Upper lobe of left lung (tissue), 4 donors: ENCODE data around the gene ANP32B.

Experiments
- CTCF ChIP-seq, 6 experiments: fragments of 450-650 bp in 4 of 6; fragments of 200-600 bp in 2 of 6; sonication (generic) in 2 of 6; IDR thresholded peaks; one replicate each; pipeline ENCODE4 v1.5.1; 2016 to 2019; ENCODE audit warnings: antibody characterized with exemption in 6 of 6
- POLR2A ChIP-seq, 4 donors: fragments of 450-650 bp; IDR thresholded peaks; one replicate each; pipeline ENCODE4 v1.5.1; 2016 to 2017; ENCODE audit warnings: antibody characterized with exemption in 4 of 4, mild to moderate bottlenecking in 2 of 4

- TF ChIP-seq POLR2A (IDR thresholded peaks at IDR 0.05) = no peak
- no peak for TF ChIP-seq CTCF (IDR thresholded peaks at IDR 0.05)
Observed at GRCh38 chr9:97959585-97959984, 23.6 kb upstream of the ANP32B start.
